ENCODE results near the gene RBBP7.

Gene RBBP7

DNA sequence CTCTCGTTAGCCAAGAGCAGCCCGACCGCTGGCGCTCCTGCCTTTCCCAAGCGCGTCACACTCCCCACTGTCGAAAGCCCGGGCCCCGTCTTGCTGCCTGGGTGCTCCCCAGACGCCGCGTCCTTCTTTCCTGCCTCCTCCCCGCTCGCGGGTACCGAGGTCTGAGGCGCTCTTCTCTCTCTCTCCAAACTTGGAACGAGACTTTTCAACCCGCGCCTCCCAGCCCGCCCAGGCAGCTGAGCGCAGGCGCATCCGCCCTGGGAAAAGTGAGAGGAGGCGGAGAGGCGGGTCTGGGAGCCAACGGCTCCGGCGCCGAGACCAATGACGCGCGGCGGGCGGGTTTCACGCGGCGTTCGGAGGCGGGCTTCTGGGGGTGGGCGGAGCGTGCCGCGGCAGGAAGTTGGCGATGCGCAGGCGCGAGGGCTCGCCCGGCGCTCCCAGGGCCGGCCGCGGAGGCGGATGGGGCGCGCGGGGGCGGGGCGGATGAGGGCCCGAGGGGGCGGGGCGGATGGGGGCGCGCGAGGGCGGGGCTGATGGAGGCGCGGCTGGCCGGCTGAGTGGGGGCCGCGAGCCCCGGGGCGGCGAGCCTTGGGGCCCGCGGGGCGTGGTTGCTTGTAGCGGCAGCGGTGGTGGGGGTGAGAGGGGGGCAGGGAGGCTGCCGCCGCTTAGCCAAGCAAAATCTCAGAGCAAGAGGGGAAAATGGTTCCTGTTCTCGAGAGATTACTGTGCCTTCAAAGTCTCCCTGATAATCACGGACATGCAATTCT is at the start of gene RBBP7:
RBBP7 (minus strand) TSS at position 268 of the 767 bp plus-strand sequence. CDS start 309 bp downstream, outside the sequence.
- H3K9ac ChIP-seq = peak within 1 kb of the TSS; percentile 96
- no peaks in the 10 kb centered on the region for H3K36me3 ChIP-seq (ENCODE audit: insufficient read depth)
- H3K27me3 ChIP-seq (ENCODE audit: insufficient read depth, low read depth) = no peaks in the 10 kb centered on the region
- H2AFZ ChIP-seq (ENCODE audit: low read depth) = peak within 1 kb of the TSS; percentile 78
- H3K27ac ChIP-seq = peak within 1 kb of the TSS; percentile 95
- peak within 1 kb of the TSS; percentile 76 for H3K4me2 ChIP-seq
- H4K20me1 ChIP-seq (ENCODE audit: insufficient read depth) = peaks cover 3% of the 10 kb centered on the region; the same call in 1 of the 2 replicates
- peak within 1 kb of the TSS; percentile 29 for H3K4me3 ChIP-seq (IDR thresholded peaks at IDR 0.05; ENCODE audit: insufficient read depth, low read depth, low read length)
- H3K79me2 ChIP-seq (ENCODE audit: insufficient read depth, low read depth) = peaks cover 43% of the 10 kb centered on the region
- TF ChIP-seq, protein P1, sequence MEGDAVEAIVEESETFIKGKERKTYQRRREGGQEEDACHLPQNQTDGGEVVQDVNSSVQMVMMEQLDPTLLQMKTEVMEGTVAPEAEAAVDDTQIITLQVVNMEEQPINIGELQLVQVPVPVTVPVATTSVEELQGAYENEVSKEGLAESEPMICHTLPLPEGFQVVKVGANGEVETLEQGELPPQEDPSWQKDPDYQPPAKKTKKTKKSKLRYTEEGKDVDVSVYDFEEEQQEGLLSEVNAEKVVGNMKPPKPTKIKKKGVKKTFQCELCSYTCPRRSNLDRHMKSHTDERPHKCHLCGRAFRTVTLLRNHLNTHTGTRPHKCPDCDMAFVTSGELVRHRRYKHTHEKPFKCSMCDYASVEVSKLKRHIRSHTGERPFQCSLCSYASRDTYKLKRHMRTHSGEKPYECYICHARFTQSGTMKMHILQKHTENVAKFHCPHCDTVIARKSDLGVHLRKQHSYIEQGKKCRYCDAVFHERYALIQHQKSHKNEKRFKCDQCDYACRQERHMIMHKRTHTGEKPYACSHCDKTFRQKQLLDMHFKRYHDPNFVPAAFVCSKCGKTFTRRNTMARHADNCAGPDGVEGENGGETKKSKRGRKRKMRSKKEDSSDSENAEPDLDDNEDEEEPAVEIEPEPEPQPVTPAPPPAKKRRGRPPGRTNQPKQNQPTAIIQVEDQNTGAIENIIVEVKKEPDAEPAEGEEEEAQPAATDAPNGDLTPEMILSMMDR (conservative IDR thresholded peaks at IDR 0.05; ENCODE audit: low read depth, low read length) = no peak
- H3K4me1 ChIP-seq (ENCODE audit: low read depth, poor library complexity, severe bottlenecking) = peaks cover 29% of the 10 kb centered on the region

GRCh38 chrX:16918979-16919378 is 48.8 kb upstream of the RBBP7 start:
- TF ChIP-seq, protein P1 (conservative IDR thresholded peaks at IDR 0.05; ENCODE audit: low read depth, low read length) = no peak
- Histone ChIP-seq H4K20me1 (ENCODE audit: insufficient read depth) (no peaks in the 10 kb centered on the region), H3K36me3 (ENCODE audit: insufficient read depth) (no peaks in the 10 kb centered on the region), H2AFZ (ENCODE audit: low read depth) (no peak overlapping the region), H3K79me2 (ENCODE audit: insufficient read depth, low read depth) (no peaks in the 10 kb centered on the region), H3K4me3 (IDR thresholded peaks at IDR 0.05; ENCODE audit: insufficient read depth, low read depth, low read length) (no peak overlapping the region), H3K27ac (no peak overlapping the region), H3K4me1 (ENCODE audit: low read depth, poor library complexity, severe bottlenecking) (peaks cover 26% of the 10 kb centered on the region), H3K9ac (no peak overlapping the region), H3K27me3 (ENCODE audit: insufficient read depth, low read depth) (no peaks in the 10 kb centered on the region), H3K4me2 (no peak overlapping the region)

DNA sequence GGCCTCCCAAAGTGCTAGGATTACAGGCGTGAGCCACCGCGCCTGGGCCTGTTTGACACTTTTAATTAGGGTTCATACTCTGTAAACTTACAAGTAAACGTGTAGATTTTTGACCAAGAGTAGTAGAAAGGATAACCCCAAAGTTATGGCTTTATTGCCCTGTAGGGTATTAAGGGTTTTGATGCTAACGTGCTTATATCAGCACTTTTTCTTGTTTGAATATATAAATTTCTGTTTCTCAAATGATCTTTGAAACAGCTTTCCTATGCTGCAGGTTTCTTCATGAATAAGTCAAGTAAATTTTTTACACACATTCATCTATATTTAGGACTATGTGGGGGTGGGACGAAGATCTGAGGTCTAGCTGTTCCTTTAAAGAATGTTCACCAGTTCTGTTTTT is 47.0 kb upstream of the RBBP7 start:
- H3K4me3 ChIP-seq (IDR thresholded peaks at IDR 0.05; ENCODE audit: insufficient read depth, low read depth, low read length) = no peak overlapping the region
- no peaks in the 10 kb centered on the region for H3K79me2 ChIP-seq (ENCODE audit: insufficient read depth, low read depth)
- no peaks in the 10 kb centered on the region for H3K36me3 ChIP-seq (ENCODE audit: insufficient read depth)
- H3K27ac ChIP-seq = no peak overlapping the region
- TF ChIP-seq, protein P1 (conservative IDR thresholded peaks at IDR 0.05; ENCODE audit: low read depth, low read length) = no peak
- no peaks in the 10 kb centered on the region for H3K27me3 ChIP-seq (ENCODE audit: insufficient read depth, low read depth)
- no peak overlapping the region for H3K4me2 ChIP-seq
- H3K4me1 ChIP-seq (ENCODE audit: low read depth, poor library complexity, severe bottlenecking) = peaks cover 26% of the 10 kb centered on the region
- no peaks in the 10 kb centered on the region for H4K20me1 ChIP-seq (ENCODE audit: insufficient read depth)
- no peak overlapping the region for H2AFZ ChIP-seq (ENCODE audit: low read depth)
- no peak overlapping the region for H3K9ac ChIP-seq

DNA sequence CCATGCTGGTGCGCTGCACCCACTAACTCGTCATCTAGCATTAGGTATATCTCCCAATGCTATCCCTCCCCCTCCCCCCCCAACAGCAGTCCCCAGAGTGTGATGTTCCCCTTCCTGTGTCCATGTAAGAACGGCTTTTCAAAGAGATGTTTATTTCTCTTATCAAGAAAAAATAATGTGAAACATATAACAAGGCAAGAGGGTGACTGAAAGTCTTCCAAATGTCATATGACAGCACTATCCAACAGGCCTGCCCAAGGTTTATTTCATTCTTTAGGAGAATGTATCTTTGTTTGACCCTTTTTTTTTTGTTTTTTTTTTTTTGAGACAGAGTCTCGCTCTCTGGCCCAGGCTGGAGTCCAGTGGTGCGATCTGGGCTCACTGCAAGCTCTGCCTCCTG is 46.4 kb upstream of the RBBP7 start:
- no peak overlapping the region for H3K4me2 ChIP-seq
- TF ChIP-seq, protein P1 (conservative IDR thresholded peaks at IDR 0.05; ENCODE audit: low read depth, low read length) = no peak
- H3K27me3 ChIP-seq (ENCODE audit: insufficient read depth, low read depth) = no peaks in the 10 kb centered on the region
- H4K20me1 ChIP-seq (ENCODE audit: insufficient read depth) = no peaks in the 10 kb centered on the region
- H2AFZ ChIP-seq (ENCODE audit: low read depth) = no peak overlapping the region
- H3K4me1 ChIP-seq (ENCODE audit: low read depth, poor library complexity, severe bottlenecking) = peaks cover 26% of the 10 kb centered on the region
- no peaks in the 10 kb centered on the region for H3K79me2 ChIP-seq (ENCODE audit: insufficient read depth, low read depth)
- no peak overlapping the region for H3K9ac ChIP-seq
- H3K4me3 ChIP-seq (IDR thresholded peaks at IDR 0.05; ENCODE audit: insufficient read depth, low read depth, low read length) = no peak overlapping the region
- H3K27ac ChIP-seq = no peak overlapping the region
- H3K36me3 ChIP-seq (ENCODE audit: insufficient read depth) = no peaks in the 10 kb centered on the region

Measured in KMS-11 (cell line).